Keratinocyte (primary cell): ENCODE measurements around the gene DLG4. TPM values are rescaled to one million over a fixed set of nuclear protein-coding genes. Genes with fewer than 3 reads are reported as not detected.
A peak's percentile ranks its signal among the peaks of the same experiment; 100 is the strongest.

Experiments
- DNase-seq: peaks from one replicate; pipeline ENCODE4 v3.0.0-alpha.2; 2011; ENCODE audit warnings: low read depth, missing footprints, low spot score
- FAIRE-seq: peaks from 2 replicates; lab custom pipeline; 2011; peaks lifted over from hg19 to GRCh38; lab: Jason Lieb, UNC
- H2AFZ ChIP-seq: 2 replicates; pipeline ENCODE4 v1.6.0; 2012; ENCODE audit warnings: low read length, control low read depth, inconsistent platforms; ENCODE audit not compliant: control insufficient read depth
- H3K27ac ChIP-seq: 2 replicates; pipeline ENCODE4 v1.5.1; 2011; ENCODE audit warnings: low read length; ENCODE audit not compliant: control insufficient read depth, insufficient read depth
- H3K27me3 ChIP-seq: 3 replicates; pipeline ENCODE4 v1.6.0; 2011; ENCODE audit warnings: low read length; ENCODE audit not compliant: control insufficient read depth, insufficient read depth; ENCODE audit errors: extremely low read depth
- H3K36me3 ChIP-seq, 2 experiments: 2 replicates in 1 of 2; 3 replicates in 1 of 2; pipeline ENCODE4 v1.5.1; 2011; ENCODE audit warnings: low read length in 2 of 2, mild to moderate bottlenecking in 1 of 2; ENCODE audit not compliant: control insufficient read depth in 2 of 2, insufficient read depth in 2 of 2; ENCODE audit errors: extremely low read depth in 1 of 2
- H3K4me1 ChIP-seq: 3 replicates; pipeline ENCODE4 v1.5.1; 2011; ENCODE audit warnings: low read length; ENCODE audit not compliant: control insufficient read depth, insufficient read depth; ENCODE audit errors: extremely low read depth
- H3K4me2 ChIP-seq: 3 replicates; pipeline ENCODE4 v1.6.0; 2011; ENCODE audit warnings: low read depth, low read length; ENCODE audit not compliant: control insufficient read depth, insufficient read depth; ENCODE audit errors: extremely low read depth
- H3K4me3 ChIP-seq, 3 experiments: fragments of 200-600 bp in 1 of 3; sonication (generic) in 1 of 3; 2 replicates in 2 of 3; 3 replicates in 1 of 3; pipeline ENCODE4 v1.5.1; 2011 to 2016; ENCODE audit warnings: low read length in 3 of 3, mild to moderate bottlenecking in 3 of 3, control low read depth in 2 of 3, inconsistent platforms in 1 of 3, low read depth in 1 of 3, mixed read lengths in 1 of 3, mixed run types in 1 of 3, moderate library complexity in 1 of 3; ENCODE audit not compliant: control insufficient read depth in 2 of 3, insufficient read depth in 2 of 3; ENCODE audit errors: extremely low read depth in 1 of 3
- H3K79me2 ChIP-seq: 2 replicates; pipeline ENCODE4 v1.6.0; 2012; ENCODE audit warnings: low read length; ENCODE audit not compliant: control insufficient read depth, insufficient read depth
- H3K9ac ChIP-seq: 3 replicates; pipeline ENCODE4 v1.6.0; 2011; ENCODE audit warnings: low read length; ENCODE audit not compliant: control insufficient read depth, insufficient read depth; ENCODE audit errors: extremely low read depth
- H3K9me1 ChIP-seq: 3 replicates; pipeline ENCODE4 v1.6.0; 2011; ENCODE audit warnings: low read length; ENCODE audit not compliant: control insufficient read depth, insufficient read depth; ENCODE audit errors: extremely low read depth
- H3K9me3 ChIP-seq: 2 replicates; pipeline ENCODE4 v1.5.1; 2012; ENCODE audit warnings: low read depth, low read length; ENCODE audit not compliant: control insufficient read depth
- H4K20me1 ChIP-seq: 3 replicates; pipeline ENCODE4 v1.6.0; 2011; ENCODE audit warnings: low read length; ENCODE audit not compliant: control insufficient read depth, insufficient read depth; ENCODE audit errors: extremely low read depth
- EZH2 ChIP-seq: IDR thresholded peaks from one replicate; pipeline ENCODE4 v1.6.1; 2012; ENCODE audit warnings: inconsistent platforms, mild to moderate bottlenecking, low read length, moderate library complexity
- dilution Hi-C: fragments of 300-500 bp; cut with MboI; formaldehyde crosslinking; loops from one replicate; pipeline ENCODE4 v1.7.0; 2020; ENCODE audit warnings: low sequenced_read_pairs; ENCODE audit not compliant: extremely low pct_ligation_motif_present
- polyA minus RNA-seq, 3 experiments: library from RNA; depleted of rRNA, polyadenylated mRNA; stranded (reverse); fragments of >200 nt; gene quantifications; 1 replicate in 1 of 3; 2 replicates in 1 of 3; 3 replicates in 1 of 3; pipeline ENCODE4 v1.2.3, GENCODE V29; 2011
- polyA plus RNA-seq, 5 experiments: library from polyadenylated mRNA; depleted of rRNA in 3 of 5; stranded (reverse) in 3 of 5; stranded (forward) in 1 of 5; unstranded in 1 of 5; fragments of >200 nt; gene quantifications; 1 replicate in 1 of 5; 2 replicates in 3 of 5; 3 replicates in 1 of 5; pipeline versions ENCODE4 v1.2.1 to v1.2.3, GENCODE V29; 2011 to 2012; ENCODE audit warnings: missing spikeins in 2 of 5, low read depth in 1 of 5, low replicate concordance in 1 of 5
- TF ChIP-seq, protein P1 (sequence below), 3 experiments: IDR thresholded peaks in 1 of 3; conservative IDR thresholded peaks in 1 of 3; optimal IDR thresholded peaks in 1 of 3; 2 replicates in 2 of 3; 3 replicates in 1 of 3; pipeline versions ENCODE3 to v1.5.1; 2011; ENCODE audit warnings: low read length in 3 of 3, mild to moderate bottlenecking in 3 of 3, moderate library complexity in 2 of 3, control low read depth in 1 of 3, inconsistent platforms in 1 of 3; ENCODE audit not compliant: insufficient read depth in 2 of 3; ENCODE audit errors: extremely low read depth in 1 of 3

The DLG4 gene
- polyA plus RNA-seq (4.5 to 7.2 TPM (median 5.5 TPM) in 3 replicates), polyA minus RNA-seq (4.7 to 19.3 TPM (median 5.7 TPM) in 3 replicates)
- 2.0 TPM for polyA plus RNA-seq (2011; ENCODE audit: low read depth)
- 2.5 and 5.6 TPM in 2 replicates for polyA plus RNA-seq (2011; cell fraction: cytosol; rRNA removed)
- polyA plus RNA-seq (2011; cell fraction: nucleus; rRNA removed): 18.1 and 23.3 TPM in 2 replicates
- 3.8 and 7.9 TPM in 2 replicates for polyA plus RNA-seq (2012; ENCODE audit: low replicate concordance)
- polyA minus RNA-seq (2011; cell fraction: cytosol; rRNA and poly(A)+ RNA removed): 9.2 TPM
- 4.5 and 7.7 TPM in 2 replicates for polyA minus RNA-seq (2011; cell fraction: nucleus; rRNA and poly(A)+ RNA removed)

DNA sequence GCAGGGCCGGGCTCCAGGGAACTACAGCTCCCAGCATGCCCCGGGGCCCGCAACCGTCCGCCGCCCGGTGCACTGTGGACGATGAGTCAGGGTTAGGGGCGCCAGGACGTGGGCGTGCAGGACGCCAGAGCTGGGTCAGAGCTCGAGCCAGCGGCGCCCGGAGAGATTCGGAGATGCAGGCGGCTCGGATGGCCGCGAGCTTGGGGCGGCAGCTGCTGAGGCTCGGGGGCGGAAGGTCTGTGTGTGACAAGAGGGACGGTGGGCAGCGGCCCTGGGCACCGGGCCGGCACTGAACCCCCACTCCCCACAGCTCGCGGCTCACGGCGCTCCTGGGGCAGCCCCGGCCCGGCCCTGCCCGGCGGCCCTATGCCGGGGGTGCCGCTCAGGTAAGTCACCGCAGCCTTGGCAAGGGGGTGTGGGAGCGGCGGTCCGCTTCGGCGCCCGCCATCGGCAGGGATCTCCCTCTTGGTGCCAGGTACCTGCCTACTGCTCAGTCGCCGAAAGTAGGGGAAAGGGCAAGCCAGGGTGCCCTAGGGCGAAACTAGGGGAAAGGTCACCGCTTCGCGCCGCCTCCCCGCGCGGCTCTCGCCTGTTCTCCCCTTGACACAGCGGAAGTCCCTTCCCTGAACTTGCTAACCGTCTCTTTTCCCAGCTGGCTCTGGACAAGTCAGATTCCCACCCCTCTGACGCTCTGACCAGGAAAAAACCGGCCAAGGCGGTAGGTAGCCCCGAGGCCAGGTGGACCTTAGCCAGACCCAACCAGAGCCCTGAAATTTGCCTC is at the start of gene DLG4, which contains the start of gene ACADVL:
Gene DLG4, minus strand, starts transcription at position 25 of the 781 bp plus-strand sequence.
Gene ACADVL, plus strand, starts transcription at position 127 of the 781 bp plus-strand sequence. Its CDS starts 47 bp downstream, at position 174.
- Histone ChIP-seq H3K9me3 (no peaks in the 10 kb centered on the region), H3K27me3 (no peaks in the 10 kb centered on the region), H3K4me3 (peak within 1 kb of the TSS; percentile 55 to 74 (median 72)), H3K4me1 (peaks cover 36% of the 10 kb centered on the region), H3K9ac (peak within 1 kb of the TSS; percentile 87), H3K9me1 (no peaks in the 10 kb centered on the region), H3K4me2 (peak within 1 kb of the TSS; percentile 88), H3K36me3 (peaks cover 26 to 37% of the 10 kb centered on the region in 2 experiments), H4K20me1 (peaks cover 5% of the 10 kb centered on the region), H3K79me2 (peaks cover 14% of the 10 kb centered on the region), H2AFZ (peak within 1 kb of the TSS; percentile 39), H3K27ac (peak within 1 kb of the TSS; percentile 92)
- TF ChIP-seq, protein P1, sequence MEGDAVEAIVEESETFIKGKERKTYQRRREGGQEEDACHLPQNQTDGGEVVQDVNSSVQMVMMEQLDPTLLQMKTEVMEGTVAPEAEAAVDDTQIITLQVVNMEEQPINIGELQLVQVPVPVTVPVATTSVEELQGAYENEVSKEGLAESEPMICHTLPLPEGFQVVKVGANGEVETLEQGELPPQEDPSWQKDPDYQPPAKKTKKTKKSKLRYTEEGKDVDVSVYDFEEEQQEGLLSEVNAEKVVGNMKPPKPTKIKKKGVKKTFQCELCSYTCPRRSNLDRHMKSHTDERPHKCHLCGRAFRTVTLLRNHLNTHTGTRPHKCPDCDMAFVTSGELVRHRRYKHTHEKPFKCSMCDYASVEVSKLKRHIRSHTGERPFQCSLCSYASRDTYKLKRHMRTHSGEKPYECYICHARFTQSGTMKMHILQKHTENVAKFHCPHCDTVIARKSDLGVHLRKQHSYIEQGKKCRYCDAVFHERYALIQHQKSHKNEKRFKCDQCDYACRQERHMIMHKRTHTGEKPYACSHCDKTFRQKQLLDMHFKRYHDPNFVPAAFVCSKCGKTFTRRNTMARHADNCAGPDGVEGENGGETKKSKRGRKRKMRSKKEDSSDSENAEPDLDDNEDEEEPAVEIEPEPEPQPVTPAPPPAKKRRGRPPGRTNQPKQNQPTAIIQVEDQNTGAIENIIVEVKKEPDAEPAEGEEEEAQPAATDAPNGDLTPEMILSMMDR (optimal IDR thresholded peaks at IDR 0.05 in 1 of 3, IDR thresholded peaks at IDR 0.05 in 1 of 3, conservative IDR thresholded peaks at IDR 0.05 in 1 of 3; ENCODE audit: extremely low read depth in 1 of 3, insufficient read depth in 2 of 3, low read length in 3 of 3): no peak
- TF ChIP-seq EZH2: no peak
- DNase-seq: no peak
- FAIRE-seq: peak; percentile 59
- dilution Hi-C loops: no loop called here

DNA sequence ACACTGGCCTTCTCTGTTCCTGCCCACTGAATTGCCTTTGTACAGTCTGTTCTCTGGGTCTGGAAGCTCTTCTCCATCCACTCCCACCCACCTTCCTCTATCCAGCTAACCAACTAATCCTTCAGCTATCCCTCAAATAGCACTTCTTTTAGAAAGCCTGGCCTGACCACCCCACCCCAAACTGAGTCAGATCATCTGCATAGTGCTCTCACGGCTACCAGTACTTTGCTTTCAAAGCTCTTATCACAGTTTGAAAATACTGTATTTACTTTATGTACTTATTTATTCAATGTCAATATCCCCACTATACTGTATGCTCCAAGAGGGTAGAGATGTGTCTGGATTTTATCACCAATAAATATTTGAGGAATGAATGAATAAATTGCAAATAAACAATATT is 47.1 kb upstream of the DLG4 start:
- Histone ChIP-seq H4K20me1 (no peaks in the 10 kb centered on the region), H3K79me2 (no peaks in the 10 kb centered on the region), H3K9ac (no peak overlapping the region), H3K27ac (no peak overlapping the region), H3K27me3 (no peaks in the 10 kb centered on the region), H3K36me3 (no peaks in the 10 kb centered on the region), H2AFZ (no peak overlapping the region), H3K4me2 (no peak overlapping the region), H3K9me1 (no peaks in the 10 kb centered on the region), H3K9me3 (no peaks in the 10 kb centered on the region), H3K4me3 (no peak overlapping the region), H3K4me1 (peaks cover 16% of the 10 kb centered on the region)
- FAIRE-seq (no peak), DNase-seq (no peak)
- dilution Hi-C loops: no loop called here
- TF ChIP-seq EZH2: no peak
- TF ChIP-seq, protein P1 (optimal IDR thresholded peaks at IDR 0.05 in 1 of 3, IDR thresholded peaks at IDR 0.05 in 1 of 3, conservative IDR thresholded peaks at IDR 0.05 in 1 of 3; ENCODE audit: extremely low read depth in 1 of 3, insufficient read depth in 2 of 3, low read length in 3 of 3): no peak
